Prostate gland (tissue), 2 donors: ENCODE data around the gene HS6ST3. TPM values are rescaled to one million over a fixed set of nuclear protein-coding genes. Genes with fewer than 3 reads are reported as not detected.

Experiments used
- DNase-seq: peaks from one replicate; pipeline ENCODE4 v3.0.0-alpha.2; 2019; ENCODE audit warnings: low spot score
- H3K27ac ChIP-seq, 2 donors: fragments of 200-600 bp; sonication (generic); 2 replicates each; pipeline ENCODE4 v1.5.1; 2017 to 2019
- H3K27me3 ChIP-seq: fragments of 200-600 bp; sonication (generic); replicated peaks from 2 replicates; pipeline ENCODE4 v1.5.1; 2019; ENCODE audit not compliant: insufficient read depth
- H3K36me3 ChIP-seq, 2 donors: fragments of 200-600 bp; sonication (generic); 1 replicate in 1 of 2; 2 replicates in 1 of 2; pipeline versions ENCODE4 v1.5.1 to v1.8.1; 2017 to 2019
- H3K4me1 ChIP-seq: fragments of 200-600 bp; sonication (generic); replicated peaks from 2 replicates; pipeline ENCODE4 v1.5.1; 2019
- H3K4me3 ChIP-seq, 2 donors: fragments of 200-600 bp; sonication (generic); 2 replicates each; pipeline ENCODE4 v1.5.1; 2017 to 2019
- H3K9me3 ChIP-seq: fragments of 200-600 bp; sonication (generic); 2 replicates; pipeline ENCODE4 v1.5.1; 2017
- CTCF ChIP-seq, 4 experiments: fragments of 200-600 bp in 2 of 4; fragments of 450-650 bp in 2 of 4; sonication (generic) in 2 of 4; IDR thresholded peaks; 1 replicate in 3 of 4; 2 replicates in 1 of 4; pipeline ENCODE4 v1.5.1; 2016 to 2019; ENCODE audit warnings: antibody characterized with exemption in 4 of 4, mild to moderate bottlenecking in 2 of 4, moderate library complexity in 2 of 4
- POLR2A ChIP-seq: fragments of 450-650 bp; IDR thresholded peaks from one replicate; pipeline ENCODE4 v1.6.1; 2016; ENCODE audit warnings: antibody characterized with exemption, mild to moderate bottlenecking
- POLR2AphosphoS5 ChIP-seq: sonication (generic); formaldehyde crosslinking; IDR thresholded peaks from one replicate; pipeline ENCODE4 v1.6.1; 2017; ENCODE audit warnings: antibody characterized with exemption
- WGBS: methylation state at CpG from one replicate; pipeline ENCODE4 v1.1.5; 2018; 5-methylcytosine and 5-hydroxymethylcytosine counted together
- intact Hi-C: fragments of 100-400 bp; cut with DNase I; formaldehyde crosslinking; loops from one replicate; pipeline ENCODE4 v1.14.2; 2022
- total RNA-seq, 2 donors: library from RNA; depleted of rRNA; stranded (reverse); fragments of >200 nt; gene quantifications; one replicate each; pipeline ENCODE4 v1.1.0, GENCODE V29; 2016

HS6ST3 gene
- total RNA-seq, 2 donors from 2014 or later = 0.97 to 1.0 TPM

- Histone ChIP-seq H3K4me1 (no peaks in the 10 kb centered on the region), H3K27ac (no peak overlapping the region), H3K36me3 (no peaks in the 10 kb centered on the region), H3K4me3 (no peak overlapping the region), H3K27me3 (no peaks in the 10 kb centered on the region), H3K9me3 (no peaks in the 10 kb centered on the region)
- WGBS = 65% methylated on average over 3 of the region's 3 CpGs
- intact Hi-C loops = no loop called here
- TF ChIP-seq CTCF (IDR thresholded peaks at IDR 0.05) (no peak), POLR2A (no peak), POLR2AphosphoS5 (no peak)
- DNase-seq = no peak
These were observed 456.6 kb downstream of the HS6ST3 start for GRCh38 chr13:96546463-96546862.

DNA sequence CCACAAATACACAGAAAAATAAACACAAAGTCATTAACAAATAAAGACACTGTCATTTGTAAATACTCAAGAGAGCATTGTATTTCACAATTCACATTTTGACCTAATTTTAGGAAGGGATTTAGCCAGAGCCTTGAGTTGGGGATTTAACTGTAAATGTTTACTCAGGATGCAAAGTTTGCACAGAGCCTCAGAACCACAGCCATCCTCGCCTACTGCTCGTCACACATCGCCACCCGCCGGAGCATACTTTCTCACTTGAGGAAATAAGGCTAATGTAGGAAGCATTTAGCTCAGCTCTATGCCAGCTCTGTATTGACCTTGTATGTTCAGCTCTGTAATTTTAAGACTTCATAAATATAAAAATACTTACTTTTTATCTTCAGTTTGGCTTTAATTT, 461.6 kb downstream of the HS6ST3 start:
- intact Hi-C loops = no loop called here
- H3K27ac ChIP-seq = no peak overlapping the region
- 28% methylated on average over 5 of the region's 5 CpGs for WGBS
- no peaks in the 10 kb centered on the region for H3K36me3 ChIP-seq
- no peaks in the 10 kb centered on the region for H3K9me3 ChIP-seq
- no peaks in the 10 kb centered on the region for H3K27me3 ChIP-seq
- no peaks in the 10 kb centered on the region for H3K4me1 ChIP-seq
- TF ChIP-seq POLR2A = no peak
- no peak for TF ChIP-seq POLR2AphosphoS5
- no peak for DNase-seq
- H3K4me3 ChIP-seq = no peak overlapping the region

GRCh38 chr13:96552559-96552958, 462.7 kb downstream of the HS6ST3 start:
- Histone ChIP-seq H3K9me3 (no peaks in the 10 kb centered on the region), H3K36me3 (no peaks in the 10 kb centered on the region), H3K4me1 (no peaks in the 10 kb centered on the region), H3K27me3 (no peaks in the 10 kb centered on the region), H3K4me3 (no peak overlapping the region), H3K27ac (no peak overlapping the region)
- TF ChIP-seq POLR2A = no peak
- TF ChIP-seq POLR2AphosphoS5 = no peak
- TF ChIP-seq CTCF (IDR thresholded peaks at IDR 0.05) = no peak
- DNase-seq = no peak
- intact Hi-C loops = no loop called here
- WGBS = 100% methylated on average over 2 of the region's 2 CpGs

- H3K27ac ChIP-seq = no peak overlapping the region
- no peaks in the 10 kb centered on the region for H3K4me1 ChIP-seq
- intact Hi-C loops = no loop called here
- no peaks in the 10 kb centered on the region for H3K36me3 ChIP-seq
- no peak for TF ChIP-seq CTCF (IDR thresholded peaks at IDR 0.05)
- TF ChIP-seq POLR2AphosphoS5 = no peak
- TF ChIP-seq POLR2A = no peak
- 89% methylated on average over 7 of the region's 7 CpGs for WGBS
- DNase-seq = no peak
- no peaks in the 10 kb centered on the region for H3K9me3 ChIP-seq
- no peak overlapping the region for H3K4me3 ChIP-seq
- no peaks in the 10 kb centered on the region for H3K27me3 ChIP-seq
These were observed 463.9 kb downstream of the HS6ST3 start for GRCh38 chr13:96553796-96554195.

DNA sequence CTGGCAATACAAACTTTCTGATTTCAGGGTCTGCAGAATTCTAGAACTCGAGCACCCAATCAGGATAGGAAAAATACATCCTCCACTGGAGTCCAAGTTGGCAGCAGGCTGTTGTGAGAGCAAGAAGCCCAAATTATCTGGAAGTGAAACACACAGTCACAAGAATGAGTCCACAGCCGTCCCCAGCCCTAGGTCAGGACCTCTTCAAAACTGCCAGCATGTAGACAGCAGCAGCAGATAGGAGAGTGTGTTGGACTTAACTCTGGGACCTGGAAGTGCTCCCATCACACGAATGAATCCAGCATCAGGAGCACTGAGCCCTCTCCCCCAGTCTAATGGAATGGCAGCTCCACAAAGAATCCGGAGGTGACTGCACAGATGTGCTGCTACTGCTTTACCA, 483.7 kb downstream of the HS6ST3 start:
- Histone ChIP-seq H3K27me3 (no peaks in the 10 kb centered on the region), H3K27ac (no peak overlapping the region), H3K4me1 (no peaks in the 10 kb centered on the region), H3K4me3 (no peak overlapping the region), H3K9me3 (no peaks in the 10 kb centered on the region), H3K36me3 (no peaks in the 10 kb centered on the region)
- intact Hi-C loops = no loop called here
- TF ChIP-seq CTCF (IDR thresholded peaks at IDR 0.05) (no peak), POLR2AphosphoS5 (no peak), POLR2A (no peak)
- WGBS = 84% methylated on average over 4 of the region's 4 CpGs
- no peak for DNase-seq
